KG1 (cell line): ENCODE measurements around the gene OTUD4.
"Not testable (repeated sequence)": the region's sequence is repeated elsewhere in the genome, so short reads cannot be mapped to it uniquely, and the experiment has no call there.

Source experiments
- DNase-seq: peaks from one replicate; lab custom pipeline; 2025; lab: John Stamatoyannopoulos, UW

OTUD4 gene

DNA sequence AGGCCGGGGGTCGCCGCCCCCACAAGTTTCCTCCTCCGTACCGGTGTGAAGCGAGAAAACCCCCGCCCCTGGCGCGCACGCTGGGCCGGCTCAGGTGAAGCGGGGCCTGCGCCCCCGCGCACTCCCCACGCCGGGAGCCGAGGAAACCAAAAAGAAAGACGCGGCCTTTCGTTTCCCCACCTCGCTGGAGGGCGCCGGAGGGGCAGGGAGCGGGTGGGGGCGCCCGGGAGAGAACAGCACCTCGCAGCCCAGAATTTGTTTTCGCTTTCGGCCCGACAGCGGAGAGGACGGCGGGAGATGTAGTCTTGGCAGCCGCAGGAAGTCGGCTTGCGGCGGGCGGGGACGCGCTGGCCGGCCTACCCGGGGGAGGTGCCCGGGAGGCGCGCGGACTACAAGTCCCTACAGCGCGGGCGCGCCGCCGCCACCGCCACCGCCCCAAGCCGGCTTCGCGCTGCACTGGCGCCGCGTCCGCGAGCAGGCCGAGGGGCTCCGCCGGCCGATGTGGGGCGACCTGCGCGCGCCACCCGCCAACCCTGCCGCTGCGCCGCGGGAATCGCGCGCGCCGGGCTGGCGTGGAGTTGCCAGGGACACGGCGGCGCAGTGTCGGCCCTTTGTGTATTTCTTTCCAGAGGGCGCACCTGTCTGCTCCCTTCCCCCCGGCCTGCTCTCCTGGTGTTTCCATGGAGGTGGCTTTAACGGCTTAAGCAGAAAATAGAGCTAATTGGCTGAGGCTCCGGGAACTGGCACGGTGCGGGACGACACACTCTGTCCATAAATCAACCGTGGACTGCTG lies at the start of gene OTUD4:
Gene OTUD4 (minus strand): TSS at position 292 of the 793 bp plus-strand sequence. CDS start 616 bp downstream, outside the sequence.
- peak; percentile 36 for DNase-seq

DNA sequence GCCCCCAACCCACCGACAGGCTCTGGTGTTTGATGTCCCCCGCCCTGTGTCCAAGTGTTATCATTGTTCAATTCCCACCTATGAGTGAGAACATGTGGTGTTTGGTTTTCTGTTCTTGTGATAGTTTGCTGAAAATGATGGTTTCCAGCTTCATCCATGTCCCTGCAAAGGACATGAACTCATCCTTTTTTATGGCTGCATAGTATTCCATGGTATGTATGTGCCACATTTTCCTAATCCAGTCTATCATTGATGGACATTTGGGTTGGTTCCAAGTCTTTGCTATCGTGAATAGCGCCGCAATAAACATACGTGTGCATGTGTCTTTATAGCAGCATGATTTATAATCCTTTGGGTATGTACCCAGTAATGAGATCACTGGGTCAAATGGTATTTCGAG lies 42.8 kb upstream of the OTUD4 start:
- DNase-seq: not testable (repeated sequence)

GRCh38 chr4:145221529-145221928 lies 41.1 kb upstream of the OTUD4 start:
- not testable (repeated sequence) for DNase-seq

DNA sequence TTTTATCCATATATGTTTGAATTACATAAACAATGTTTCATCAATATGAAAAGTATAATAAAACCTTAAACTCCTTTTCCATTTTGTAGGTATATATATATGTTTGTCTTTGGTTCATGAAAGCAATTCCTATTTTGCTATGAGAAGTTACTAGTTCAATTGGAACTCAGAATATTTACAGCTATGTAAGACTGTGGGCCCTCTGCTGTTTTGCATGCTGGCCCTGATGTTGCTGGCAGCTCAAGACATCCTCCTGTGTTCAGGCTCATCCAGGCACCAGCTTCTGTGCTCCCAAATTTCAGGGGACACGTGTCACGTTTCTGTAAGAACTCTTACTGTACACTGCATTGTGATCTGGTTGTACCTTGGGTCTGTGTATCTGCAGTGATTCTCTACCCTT lies 38.7 kb upstream of the OTUD4 start:
- DNase-seq: no peak

- no peak for DNase-seq
Observed at GRCh38 chr4:145218251-145218650, 37.9 kb upstream of the OTUD4 start.

- no peak for DNase-seq
Observed at GRCh38 chr4:145217349-145217748, 37.0 kb upstream of the OTUD4 start.

DNA sequence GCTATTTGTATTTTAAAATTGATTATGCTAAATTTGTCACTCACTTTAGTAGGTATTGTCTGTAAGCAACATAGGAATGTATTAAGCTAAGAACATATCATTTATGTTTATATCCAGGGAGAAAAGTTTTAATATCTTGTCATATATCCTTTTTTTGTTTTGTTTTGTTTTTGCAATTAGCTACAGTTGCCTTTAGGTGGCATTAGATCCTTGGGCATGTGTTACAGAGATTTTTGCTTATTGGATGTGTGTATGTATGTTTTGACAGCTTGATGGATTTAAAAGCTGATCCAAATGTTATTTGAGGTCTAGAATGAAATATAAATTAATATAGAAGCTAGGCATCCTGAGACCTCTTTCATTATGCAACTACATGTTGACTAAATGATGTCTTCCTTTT lies 36.1 kb upstream of the OTUD4 start:
- no peak for DNase-seq

DNA sequence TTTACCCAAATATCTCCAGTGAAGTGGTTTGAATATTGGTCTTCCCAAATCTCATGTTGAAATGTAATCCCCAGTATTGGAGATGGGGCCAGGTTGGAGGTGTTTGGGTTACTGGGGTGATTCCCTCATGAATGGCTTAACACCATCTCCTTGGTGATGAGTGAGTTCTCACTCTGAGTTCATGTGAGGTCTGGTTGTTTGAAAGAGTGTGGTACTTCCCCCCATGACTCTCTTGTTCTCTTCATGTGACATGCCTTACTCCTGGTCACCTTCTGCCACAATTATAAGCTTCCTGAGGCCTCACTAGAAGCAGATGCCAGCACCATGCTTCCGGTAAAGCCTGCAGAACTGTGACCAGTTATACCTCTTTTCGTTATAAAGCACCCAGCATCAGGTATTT lies 32.9 kb upstream of the OTUD4 start:
- no peak for DNase-seq

GRCh38 chr4:145207934-145208333 lies 27.5 kb upstream of the OTUD4 start:
- DNase-seq: no peak

DNA sequence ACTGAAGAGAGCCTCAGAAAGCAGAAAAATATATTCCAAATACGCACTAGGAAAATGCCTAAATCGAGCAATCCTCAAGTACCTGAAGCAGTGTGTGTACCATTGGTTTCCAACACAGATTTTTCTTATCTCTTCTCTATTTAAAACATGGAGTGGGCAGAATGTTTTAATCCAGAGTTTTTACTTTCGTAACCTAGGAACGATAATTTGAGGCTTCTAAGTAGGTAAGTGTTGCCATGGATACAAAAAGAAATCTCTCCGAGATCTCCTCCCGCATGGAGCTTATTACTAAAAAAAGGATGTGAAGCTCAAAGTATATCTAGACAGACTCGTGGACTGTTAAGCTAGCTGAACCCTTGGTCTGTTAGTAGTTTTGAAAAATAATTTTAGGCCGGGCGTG lies 23.0 kb upstream of the OTUD4 start:
- DNase-seq: no peak

DNA sequence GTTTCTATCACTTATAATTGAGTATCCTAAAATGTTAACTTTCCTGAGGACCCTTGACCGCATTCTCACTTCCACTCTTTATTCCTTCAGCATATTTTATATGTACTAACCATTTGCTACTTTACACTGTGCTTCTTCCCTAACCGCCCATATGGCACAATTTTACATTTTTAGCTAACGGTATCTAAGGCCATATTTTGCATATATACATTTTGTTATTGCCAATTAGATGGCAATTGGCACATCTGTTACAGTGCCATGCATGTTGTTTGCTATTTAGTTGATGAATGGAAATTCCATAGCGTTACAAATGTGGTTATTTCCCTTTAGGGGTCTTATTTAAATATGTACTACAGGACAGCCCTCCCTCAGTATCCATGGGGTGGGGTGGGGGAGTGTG lies 20.0 kb upstream of the OTUD4 start:
- DNase-seq: no peak

GRCh38 chr4:145199051-145199716 lies 18.8 kb upstream of the OTUD4 start:
- DNase-seq: no peak

DNA sequence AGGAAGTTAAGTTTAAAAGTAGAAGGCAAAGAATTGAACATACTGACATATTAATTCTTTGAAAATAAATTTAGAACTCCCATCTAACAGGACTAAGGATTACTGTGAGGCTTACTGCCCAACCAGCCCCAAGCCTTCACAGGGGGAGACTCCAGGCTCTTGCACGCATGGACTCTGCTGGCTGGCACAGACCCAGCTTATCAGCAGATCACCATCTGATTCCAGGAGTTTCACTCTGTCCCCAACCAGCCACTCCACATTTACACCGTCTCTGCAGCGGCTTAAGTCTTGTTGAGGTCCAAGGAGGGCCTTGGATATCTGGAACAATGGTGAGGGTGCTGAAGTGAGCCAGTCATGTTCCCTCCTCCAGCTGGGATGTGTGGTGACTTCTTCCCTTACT lies 16.4 kb upstream of the OTUD4 start:
- DNase-seq: no peak

GRCh38 chr4:145195167-145195952 lies 15.0 kb upstream of the OTUD4 start:
- no peak for DNase-seq

DNA sequence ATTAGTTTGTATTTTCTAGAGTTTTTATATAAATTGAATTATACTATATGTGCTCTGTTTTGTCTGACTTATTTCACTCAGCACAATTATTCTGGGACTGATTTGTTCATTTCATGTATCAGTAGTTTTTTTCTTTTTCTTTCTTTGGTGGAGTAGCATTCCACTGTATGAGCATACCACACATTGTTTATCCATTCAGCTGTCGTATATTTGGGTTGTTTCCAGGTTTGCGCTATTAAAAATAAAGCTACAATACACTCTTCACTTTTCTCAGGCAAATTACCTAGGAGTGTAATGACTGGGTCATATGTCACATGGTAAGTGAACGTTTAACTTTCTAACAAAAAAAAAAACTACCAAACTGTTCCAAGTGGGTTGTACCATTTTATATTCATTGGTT lies 9.6 kb upstream of the OTUD4 start:
- DNase-seq: no peak

GRCh38 chr4:145186729-145187128 lies 6.3 kb upstream of the OTUD4 start:
- no peak for DNase-seq

- DNase-seq: no peak
Observed at GRCh38 chr4:145183581-145183980, 3.2 kb upstream of the OTUD4 start.

- DNase-seq: no peak
Observed at GRCh38 chr4:145183023-145183422, 2.6 kb upstream of the OTUD4 start.

- DNase-seq: no peak
Observed at GRCh38 chr4:145182222-145182621, 1.8 kb upstream of the OTUD4 start.

- no peak for DNase-seq
Observed at GRCh38 chr4:145181091-145181501, 707 bp upstream of the OTUD4 start.

DNA sequence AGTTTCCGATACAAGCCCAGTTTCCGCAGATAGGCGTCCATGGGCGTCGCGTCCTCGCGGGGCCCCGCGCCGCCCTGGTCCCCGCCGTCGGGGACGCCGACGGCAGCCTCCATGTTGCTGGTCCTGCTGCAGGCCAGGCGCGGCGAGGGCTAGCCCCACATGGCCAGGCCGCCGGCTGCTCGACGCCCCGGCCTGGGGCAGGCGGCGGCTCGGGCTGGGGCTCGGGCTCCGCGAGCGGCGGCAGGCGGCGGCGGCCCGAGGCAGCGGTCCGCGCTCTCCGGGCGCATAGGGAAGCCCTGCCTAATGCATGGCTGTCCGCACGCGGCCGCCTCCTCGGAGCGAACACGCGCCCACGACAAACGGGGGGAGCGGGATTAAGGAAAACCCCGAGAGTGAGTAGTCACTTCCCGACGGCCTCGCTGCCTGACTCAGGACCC lies 510 bp downstream of the OTUD4 start:
- not testable (repeated sequence) for DNase-seq

- no peak for DNase-seq
Observed at GRCh38 chr4:145179281-145179860, 1.0 kb downstream of the OTUD4 start.
